Measurements from ENCODE around the gene TM4SF18.

GRCh38 chr3:149382518-149382917, 49.1 kb upstream of the TM4SF18 start:
- TF ChIP-seq POLR2A (IDR thresholded peaks at IDR 0.05) (no peak), CTCF (IDR thresholded peaks at IDR 0.05) (no peak)
